GM08714 (cell line): ENCODE data around the gene ARID4A.
"Not testable (repeated sequence)": the region's sequence is repeated elsewhere in the genome, so short reads cannot be mapped to it uniquely, and the experiment has no call there.

Experiments used
- H3K4me3 ChIP-seq: fragments of 200-500 bp; sonication (Bioruptor generic); 2 replicates; pipeline ENCODE4 v1.5.1; 2014; ENCODE audit warnings: mild to moderate bottlenecking, low read length, inconsistent platforms
- ZNF274 ChIP-seq: IDR thresholded peaks from 2 replicates; pipeline ENCODE4 v1.6.1; 2012; ENCODE audit warnings: mild to moderate bottlenecking, low read depth, low read length

ARID4A gene

GRCh38 chr14:58408681-58409215 lies 110.4 kb downstream of the ARID4A start:
- no peak for TF ChIP-seq ZNF274
- no peak overlapping the region for H3K4me3 ChIP-seq

GRCh38 chr14:58414845-58415244 lies 116.5 kb downstream of the ARID4A start:
- H3K4me3 ChIP-seq: no peak overlapping the region
- TF ChIP-seq ZNF274: no peak

GRCh38 chr14:58415636-58416547 lies 117.5 kb downstream of the ARID4A start:
- no peak overlapping the region for H3K4me3 ChIP-seq

GRCh38 chr14:58416934-58417333 lies 118.6 kb downstream of the ARID4A start:
- H3K4me3 ChIP-seq: not testable (repeated sequence)

More at GRCh38 chr14:58415636-58416547, 117.5 kb downstream of the ARID4A start:
- TF ChIP-seq ZNF274: no peak
